CD1c-positive myeloid dendritic cell (primary cell): Measurements from ENCODE around the gene PALLD.

Experiments used
- DNase-seq: peaks from one replicate; pipeline ENCODE4 v3.0.0-alpha.2; 2016; ENCODE audit errors: extremely low spot score

PALLD gene

GRCh38 chr4:168831919-168832762 lies 335.3 kb downstream of the PALLD start:
- peak; percentile 89 for DNase-seq

- peak; percentile 26 for DNase-seq
Measured at GRCh38 chr4:168832763-168833575, 336.1 kb downstream of the PALLD start.

DNA sequence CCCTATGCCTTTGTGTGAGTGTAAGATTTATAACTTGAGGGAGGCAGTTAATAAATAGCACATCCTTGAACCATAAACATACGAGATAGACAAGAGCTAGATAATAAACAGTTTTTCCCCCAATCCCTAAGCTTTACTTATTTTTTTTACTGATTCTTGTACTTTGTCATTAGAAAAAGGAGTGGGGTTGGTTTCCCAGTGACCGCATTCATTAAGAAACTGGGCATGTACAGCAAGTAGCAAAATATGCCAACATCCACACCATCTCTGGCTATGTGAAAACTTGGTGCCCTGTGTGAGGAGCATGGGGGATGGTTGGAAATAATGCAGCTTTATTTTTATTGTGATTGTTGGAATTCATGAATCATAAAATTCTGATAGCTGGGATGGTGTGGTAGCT lies 337.0 kb downstream of the PALLD start:
- no peak for DNase-seq

DNA sequence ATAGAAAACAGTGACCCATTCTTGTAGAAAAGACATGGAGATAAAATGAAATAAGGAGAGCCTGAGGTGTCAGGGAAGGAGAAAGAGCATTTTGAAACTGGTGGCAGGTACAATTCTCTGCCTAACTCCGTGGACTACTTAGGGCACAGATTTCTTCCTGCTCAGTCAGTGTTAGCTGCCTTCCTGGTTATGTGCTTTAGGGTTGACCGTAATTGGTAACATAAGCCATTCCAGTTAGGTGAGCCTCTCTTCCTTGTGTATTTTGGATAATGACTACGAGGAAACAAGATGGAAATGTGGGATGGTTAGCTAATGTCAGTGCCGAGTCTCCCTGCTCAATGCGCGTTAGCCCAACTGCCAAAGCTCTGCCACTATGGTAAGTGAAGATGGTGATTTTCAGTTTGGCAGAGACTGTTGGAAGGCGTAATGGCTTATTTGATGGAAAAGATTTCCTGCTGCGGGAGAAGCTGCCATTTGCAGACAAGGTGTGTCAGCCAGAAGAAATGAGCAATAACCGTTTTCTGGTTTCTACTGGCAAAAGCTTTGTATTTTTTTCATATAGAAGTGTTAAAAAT lies 339.1 kb downstream of the PALLD start:
- DNase-seq, result no peak

DNA sequence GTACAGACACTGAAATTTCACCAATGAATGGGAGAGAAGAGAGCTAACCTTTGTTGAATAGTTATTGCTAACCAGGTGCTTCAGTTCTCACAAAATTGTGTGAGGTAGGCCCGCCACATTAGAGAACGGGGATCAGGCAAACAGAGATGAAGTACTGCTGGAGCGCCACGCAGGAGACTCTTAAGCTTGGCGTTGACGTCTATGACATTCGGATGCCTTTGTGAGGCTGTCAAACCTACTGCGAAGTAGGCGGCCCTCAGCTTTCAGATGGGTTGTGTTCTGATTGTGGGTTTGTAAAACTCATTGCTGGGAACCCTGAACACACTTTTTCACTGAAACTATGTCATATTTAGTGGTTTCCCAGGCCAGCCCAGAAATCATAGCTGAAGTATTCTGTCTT lies 339.6 kb downstream of the PALLD start:
- DNase-seq, result no peak

GRCh38 chr4:168837922-168838321 lies 341.1 kb downstream of the PALLD start:
- DNase-seq, result no peak

- DNase-seq, result no peak
Measured at GRCh38 chr4:168839758-168840391, 343.0 kb downstream of the PALLD start.

DNA sequence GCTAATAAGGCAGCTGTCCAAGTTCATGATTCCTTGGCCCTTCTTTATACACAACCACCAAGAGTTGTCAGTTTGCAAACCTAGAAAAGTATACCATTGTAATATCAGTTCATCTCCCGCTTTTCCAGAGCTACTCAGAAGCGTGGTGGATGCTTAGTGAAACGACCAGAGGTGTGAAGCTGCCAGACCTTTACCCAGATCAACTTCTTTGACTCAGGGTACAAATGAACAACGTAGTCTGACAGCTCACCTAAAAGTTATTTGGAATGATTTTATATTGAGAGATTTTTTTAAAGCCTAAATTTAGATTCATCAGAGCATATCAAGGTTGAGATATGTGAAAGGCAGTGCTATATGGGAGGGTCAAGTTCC lies 343.5 kb downstream of the PALLD start:
- no peak for DNase-seq

DNA sequence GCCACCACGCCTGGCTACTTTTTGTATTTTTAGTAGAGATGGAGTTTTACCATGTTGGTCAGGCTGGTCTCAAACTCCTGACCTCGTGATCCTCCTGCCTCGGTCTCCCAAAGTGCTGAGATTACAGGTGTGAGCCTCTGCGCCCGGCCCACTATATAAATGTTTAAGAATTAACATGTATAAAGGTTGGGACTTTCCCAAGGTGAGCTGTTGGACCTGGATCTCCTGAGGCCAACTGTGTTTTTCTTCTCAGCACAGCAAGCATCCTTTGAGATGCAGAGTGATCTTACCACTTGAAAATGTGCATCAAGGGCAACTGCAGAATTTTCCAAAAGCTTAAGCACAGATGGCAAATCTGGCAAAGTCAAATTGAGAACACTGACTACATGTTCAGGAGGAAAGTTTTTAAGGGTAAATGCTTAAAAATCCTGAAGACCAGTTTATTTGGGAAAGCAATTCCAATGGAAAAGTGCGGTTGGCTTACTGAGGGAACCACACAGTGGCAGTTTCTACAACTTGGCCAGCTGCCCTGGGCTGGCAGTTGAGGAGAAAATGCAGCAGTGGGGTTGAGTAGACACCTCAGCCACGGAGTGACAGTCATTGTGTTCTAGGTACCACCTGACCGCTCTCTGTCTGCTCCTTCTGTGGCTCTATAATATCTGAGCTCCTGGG lies 344.3 kb downstream of the PALLD start:
- no peak for DNase-seq

- no peak for DNase-seq
Measured at GRCh38 chr4:168841672-168842019, 344.8 kb downstream of the PALLD start.

DNA sequence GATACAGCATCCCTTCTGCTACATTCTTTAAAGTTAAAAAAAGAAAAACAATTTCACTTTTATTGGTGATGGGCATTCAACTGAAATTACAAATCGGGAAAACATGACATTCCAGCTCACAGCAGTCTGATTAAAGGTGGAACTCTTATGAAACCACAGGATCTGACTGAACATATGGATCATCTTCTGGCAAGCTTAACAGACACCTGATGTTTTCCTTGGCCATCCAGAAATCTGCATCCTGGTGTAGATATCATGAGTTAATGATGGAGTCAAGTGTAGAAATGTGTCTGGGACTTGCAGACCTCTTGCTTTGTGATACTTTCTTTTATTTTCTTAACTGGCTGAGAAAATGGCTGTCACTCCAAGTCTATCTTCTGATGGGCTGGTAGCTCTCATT lies 345.3 kb downstream of the PALLD start:
- no peak for DNase-seq

GRCh38 chr4:168843635-168844034 lies 346.8 kb downstream of the PALLD start:
- no peak for DNase-seq

GRCh38 chr4:168844353-168845049 lies 347.6 kb downstream of the PALLD start:
- no peak for DNase-seq

GRCh38 chr4:168845897-168846296 lies 349.0 kb downstream of the PALLD start:
- no peak for DNase-seq

DNA sequence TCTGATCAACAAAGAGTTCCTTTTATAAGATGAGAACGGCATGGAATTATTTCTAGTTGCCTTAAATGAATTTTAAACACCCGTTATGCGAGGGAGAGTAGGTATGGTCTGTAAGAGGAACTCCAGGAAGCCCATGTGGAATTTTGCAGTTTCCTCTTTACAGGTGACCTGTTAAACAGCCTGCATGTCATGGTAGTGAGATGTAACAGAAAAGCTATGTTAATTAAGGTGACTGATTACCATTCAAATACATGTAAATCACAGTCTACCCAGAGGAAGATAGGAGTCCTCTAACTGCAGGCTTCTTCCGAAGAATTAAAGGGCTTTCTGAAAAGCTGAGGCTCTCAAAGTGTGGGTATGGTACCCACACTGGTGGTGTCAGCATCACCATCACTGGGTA lies 349.6 kb downstream of the PALLD start:
- no peak for DNase-seq

- peak; percentile 56 for DNase-seq
Measured at GRCh38 chr4:168847771-168848502, 351.1 kb downstream of the PALLD start.

GRCh38 chr4:168849030-168849675 lies 352.3 kb downstream of the PALLD start:
- no peak for DNase-seq

DNA sequence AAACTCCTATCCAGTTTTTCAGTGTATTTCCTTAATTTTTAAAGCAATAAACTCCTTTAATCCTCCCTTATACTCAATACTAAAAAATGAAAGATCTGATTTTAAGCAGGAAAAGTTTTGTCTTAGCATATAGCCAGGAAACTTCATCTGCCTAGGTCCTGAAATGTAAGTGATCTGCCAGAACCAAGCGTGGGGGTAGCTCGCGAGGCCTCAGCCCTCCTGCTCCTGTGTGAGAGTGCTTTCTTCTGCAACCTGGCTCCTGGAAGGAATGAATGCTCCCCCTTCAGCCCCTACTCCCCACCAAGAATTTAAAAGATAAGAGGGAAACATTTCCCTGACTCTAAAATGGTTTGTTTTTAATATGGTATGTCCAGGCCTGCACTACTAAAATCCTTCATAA lies 353.1 kb downstream of the PALLD start:
- no peak for DNase-seq

- no peak for DNase-seq
Measured at GRCh38 chr4:168852387-168852786, 355.5 kb downstream of the PALLD start.
